NCI-H1694 treated with DMSO at 0.1 percent for 48 hours (cell line): ENCODE data around the gene AVL9.
"Not testable (repeated sequence)": the region's sequence is repeated elsewhere in the genome, so short reads cannot be mapped to it uniquely, and the experiment has no call there.

Source experiments
- DNase-seq: peaks from one replicate; lab custom pipeline; 2025; lab: John Stamatoyannopoulos, UW

Gene AVL9

DNA sequence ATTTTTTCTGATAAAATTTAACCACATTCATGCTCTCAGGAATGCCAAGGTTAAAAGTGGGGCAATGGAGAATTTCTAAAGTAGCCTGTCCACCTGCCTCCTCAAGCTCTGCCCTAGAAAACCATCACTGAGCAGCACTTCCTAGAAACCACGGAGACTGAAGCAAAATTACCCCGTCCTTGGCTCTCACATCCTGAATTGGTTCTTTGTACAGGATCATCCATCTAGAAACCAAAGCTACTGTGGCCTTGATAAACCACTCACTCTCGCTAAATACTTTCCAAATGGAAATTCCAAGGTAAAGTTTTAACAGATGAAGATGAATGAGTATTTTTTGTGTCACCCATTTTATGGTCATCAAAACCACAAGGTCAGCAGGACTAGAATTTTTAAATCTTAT is 96.6 kb downstream of the AVL9 start:
- DNase-seq: no peak

- no peak for DNase-seq
Measured at GRCh38 chr7:32592701-32593100, 97.4 kb downstream of the AVL9 start.

- no peak for DNase-seq
Measured at GRCh38 chr7:32594965-32595490, 99.7 kb downstream of the AVL9 start.

DNA sequence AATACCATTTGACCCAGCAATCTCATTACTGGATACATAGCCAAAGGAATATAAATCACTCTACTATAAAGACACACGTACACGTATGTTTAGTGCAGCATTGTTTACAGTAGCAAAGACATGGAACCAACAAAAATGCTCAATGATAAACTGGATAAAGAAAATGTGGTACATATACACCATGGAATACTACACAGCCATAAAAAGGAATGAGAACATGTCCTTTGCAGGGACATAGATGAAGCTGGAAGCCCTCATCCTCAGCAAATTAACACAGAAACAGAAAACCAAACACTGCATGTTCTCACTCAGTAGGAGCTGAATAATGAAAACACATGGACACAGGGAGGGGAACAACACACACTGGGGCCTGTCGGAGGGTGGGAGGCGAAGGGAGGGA is 105.9 kb downstream of the AVL9 start:
- not testable (repeated sequence) for DNase-seq

DNA sequence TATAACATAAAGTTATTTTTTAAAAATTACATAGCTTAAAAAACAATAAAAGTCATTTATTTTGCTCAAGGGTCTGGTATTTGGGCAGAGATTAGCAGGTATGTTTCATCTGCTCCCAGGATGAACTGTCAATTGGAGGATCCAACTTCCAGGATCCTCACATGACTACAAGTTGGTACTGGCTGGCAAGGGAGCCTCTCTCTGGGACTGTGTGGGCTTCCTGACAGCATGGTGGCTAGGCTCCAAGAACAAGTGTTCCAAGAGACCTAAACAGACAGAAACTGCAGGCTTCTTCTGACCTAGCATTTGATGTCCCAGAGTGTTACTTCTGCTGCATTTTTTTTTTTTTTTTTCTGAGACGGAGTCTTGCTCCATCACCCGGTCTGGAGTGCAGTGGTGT is 107.2 kb downstream of the AVL9 start:
- no peak for DNase-seq

DNA sequence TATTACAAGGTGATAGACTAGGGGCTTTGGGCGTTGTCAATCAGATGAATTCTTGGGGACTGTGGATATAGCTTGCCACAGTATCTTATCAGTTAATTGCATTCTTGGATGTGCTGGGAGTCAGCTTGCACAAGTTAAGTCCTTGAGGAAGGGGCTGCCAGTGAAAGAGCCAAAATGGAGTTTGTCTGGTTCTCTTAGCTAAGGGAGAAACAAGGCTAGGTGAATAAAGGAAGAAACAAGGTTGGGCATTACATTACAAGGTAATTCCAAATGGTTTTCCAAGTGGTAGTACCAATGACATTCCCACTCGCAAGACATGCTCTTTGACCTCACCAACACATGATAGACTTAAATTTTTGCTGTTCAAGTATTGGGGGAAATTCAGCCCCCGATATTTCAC is 108.2 kb downstream of the AVL9 start:
- not testable (repeated sequence) for DNase-seq

DNA sequence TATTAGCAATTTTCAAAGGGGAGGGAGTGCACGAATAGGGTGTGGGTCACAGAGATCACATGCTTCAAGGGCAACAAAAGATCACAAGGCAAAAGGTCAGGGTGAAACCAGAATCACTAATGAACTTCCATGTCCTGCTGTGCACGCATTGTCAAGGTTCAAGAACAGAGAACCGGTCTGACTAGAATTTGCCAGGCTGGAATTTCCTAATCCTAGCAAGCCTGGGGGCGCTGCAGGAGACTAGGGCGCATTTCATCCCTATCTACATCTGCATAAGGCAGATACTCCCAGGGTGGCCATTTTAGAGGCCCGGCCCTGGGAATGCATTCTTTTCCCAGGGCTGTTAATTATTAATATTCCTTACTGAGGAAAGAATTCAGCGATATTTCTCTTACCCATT is 108.8 kb downstream of the AVL9 start:
- not testable (repeated sequence) for DNase-seq

DNA sequence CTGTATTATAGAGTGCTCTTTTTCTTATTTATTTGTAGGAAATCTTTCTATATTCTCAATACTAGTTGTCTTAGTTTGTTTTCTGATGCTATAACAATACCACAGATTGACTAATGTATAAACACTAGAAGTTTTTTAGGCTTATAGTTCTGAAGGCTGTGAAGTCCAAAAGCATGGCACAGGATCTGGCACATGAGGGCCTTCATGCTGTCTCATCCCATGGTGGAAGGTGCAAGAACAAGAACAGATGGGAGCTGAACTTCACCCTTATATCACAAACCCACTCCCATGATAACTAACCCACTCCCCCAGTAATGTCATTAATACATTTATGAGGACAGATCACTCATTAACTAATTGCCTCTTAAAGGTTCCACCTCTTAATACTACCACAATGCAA is 109.7 kb downstream of the AVL9 start:
- no peak for DNase-seq

- DNase-seq: no peak
Measured at GRCh38 chr7:32609463-32609862, 114.2 kb downstream of the AVL9 start.

GRCh38 chr7:32611201-32612099 is 116.2 kb downstream of the AVL9 start:
- DNase-seq: no peak

DNA sequence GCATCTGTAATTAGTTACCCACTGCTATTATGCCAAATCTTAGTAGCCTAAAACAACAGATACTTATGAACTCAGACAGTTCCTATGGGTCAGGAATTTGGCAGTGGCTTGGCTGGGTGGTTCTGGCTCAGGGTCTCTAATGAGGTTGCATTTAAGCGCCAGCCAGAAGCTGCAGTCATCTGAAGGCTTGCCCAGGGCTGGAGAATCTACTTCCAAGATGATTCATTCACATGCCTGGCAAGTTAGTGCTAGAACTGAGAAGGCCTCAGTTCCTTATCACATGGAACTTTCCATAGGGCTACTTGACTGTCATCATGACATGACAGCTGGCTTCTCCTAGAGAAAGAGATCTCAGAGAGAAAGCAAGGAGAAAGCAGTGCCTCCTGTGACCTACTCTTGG is 121.3 kb downstream of the AVL9 start:
- no peak for DNase-seq

GRCh38 chr7:32618470-32618869 is 123.2 kb downstream of the AVL9 start:
- DNase-seq: no peak

DNA sequence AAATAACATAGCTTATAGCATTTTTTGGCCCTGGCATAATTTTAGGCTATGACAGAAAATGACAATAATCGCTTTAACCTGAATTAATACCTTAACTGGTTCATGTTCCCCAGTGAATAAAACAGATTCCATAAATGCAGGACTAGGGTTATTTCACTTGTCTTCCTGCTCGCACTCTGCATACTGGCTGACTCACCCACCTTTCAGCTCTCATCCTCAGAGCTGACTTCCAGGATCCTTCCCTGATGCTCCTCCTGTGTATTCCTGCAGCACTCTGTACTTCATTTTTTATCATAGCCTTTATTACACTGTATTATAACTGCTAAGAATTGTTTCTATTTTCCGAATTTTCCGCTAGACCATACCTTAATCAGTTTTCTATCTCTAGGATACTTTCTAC is 123.7 kb downstream of the AVL9 start:
- DNase-seq: no peak

DNA sequence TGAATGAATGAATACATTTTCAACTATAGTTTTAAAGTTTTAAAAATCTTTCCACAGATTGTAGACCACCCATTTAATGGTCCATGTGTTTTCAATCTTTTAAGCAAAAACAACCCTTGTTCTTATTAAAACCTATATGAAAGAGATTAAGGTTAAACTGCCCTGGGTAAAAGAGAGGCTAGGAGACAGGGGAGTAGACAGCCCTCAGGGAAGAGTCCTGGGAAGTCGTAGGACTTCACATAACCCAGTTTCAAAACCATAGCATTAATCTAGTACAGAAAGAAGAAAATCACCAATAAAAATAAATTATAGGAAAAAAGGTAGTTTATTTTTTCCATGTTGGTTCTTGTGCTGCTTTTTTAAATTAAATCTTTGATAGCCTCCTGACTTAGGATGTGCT is 124.1 kb downstream of the AVL9 start:
- DNase-seq: not testable (repeated sequence)

- no peak for DNase-seq
Measured at GRCh38 chr7:32631021-32631420, 135.7 kb downstream of the AVL9 start.

DNA sequence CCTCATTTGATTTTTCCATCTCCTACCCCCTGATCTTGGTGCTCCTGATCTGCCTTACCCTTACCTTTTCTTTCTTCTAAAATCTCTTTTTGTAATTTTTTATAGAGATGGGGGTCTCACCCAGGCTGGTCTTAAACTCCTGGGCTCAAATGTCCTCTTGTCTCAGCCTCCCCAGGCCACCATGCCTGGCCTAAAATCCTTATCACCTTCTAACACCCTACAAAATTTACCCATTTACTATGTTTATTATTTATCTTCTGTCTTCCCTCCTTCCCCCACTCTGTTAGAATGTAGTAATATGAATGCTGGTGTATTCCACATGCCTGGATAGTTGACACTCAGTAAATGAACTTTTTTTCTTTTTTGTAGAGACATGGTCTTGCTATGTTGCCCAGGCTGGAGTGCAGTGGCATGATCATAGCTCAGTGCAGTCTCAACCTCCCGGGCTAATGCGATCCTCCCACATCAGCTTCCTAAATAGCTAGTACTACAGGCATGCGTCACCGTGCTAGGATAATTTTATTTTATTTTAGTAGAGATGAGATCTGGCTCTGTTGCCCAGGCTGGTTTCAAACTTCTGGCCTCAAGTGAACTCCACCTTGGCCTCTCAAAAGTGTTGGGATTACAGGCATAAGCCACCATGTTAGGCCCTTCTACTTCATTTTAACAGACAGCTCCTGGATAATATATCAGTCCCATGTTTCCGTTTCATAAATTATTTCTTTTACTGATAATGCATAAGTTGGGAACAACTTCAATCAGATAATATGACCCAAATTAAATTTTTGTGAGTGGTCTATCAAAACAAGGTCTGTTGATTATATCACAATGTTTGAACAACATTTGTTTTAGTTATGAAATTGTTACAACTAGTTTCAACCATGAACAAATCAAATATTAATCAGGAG is 136.6 kb downstream of the AVL9 start:
- DNase-seq: not testable (repeated sequence)

GRCh38 chr7:32633446-32633845 is 138.2 kb downstream of the AVL9 start:
- not testable (repeated sequence) for DNase-seq

- DNase-seq: not testable (repeated sequence)
Measured at GRCh38 chr7:32634798-32635393, 139.6 kb downstream of the AVL9 start.

GRCh38 chr7:32636725-32637462 is 141.6 kb downstream of the AVL9 start:
- DNase-seq: not testable (repeated sequence)

- not testable (repeated sequence) for DNase-seq
Measured at GRCh38 chr7:32637611-32638010, 142.3 kb downstream of the AVL9 start.
